B cell (primary cell): ENCODE results near the gene MON1B.

Experiments used
- CTCF ChIP-seq: fragments of 200-600 bp; IDR thresholded peaks from one replicate; pipeline ENCODE4 v1.8.0; 2022; ENCODE audit warnings: antibody characterized with exemption, mild to moderate bottlenecking
- EZH2 ChIP-seq: IDR thresholded peaks from 2 replicates; pipeline ENCODE4 v1.6.1; 2012; ENCODE audit warnings: borderline replicate concordance, low read depth, mild to moderate bottlenecking, moderate library complexity, low read length; ENCODE audit not compliant: insufficient read depth, poor library complexity, severe bottlenecking

DNA sequence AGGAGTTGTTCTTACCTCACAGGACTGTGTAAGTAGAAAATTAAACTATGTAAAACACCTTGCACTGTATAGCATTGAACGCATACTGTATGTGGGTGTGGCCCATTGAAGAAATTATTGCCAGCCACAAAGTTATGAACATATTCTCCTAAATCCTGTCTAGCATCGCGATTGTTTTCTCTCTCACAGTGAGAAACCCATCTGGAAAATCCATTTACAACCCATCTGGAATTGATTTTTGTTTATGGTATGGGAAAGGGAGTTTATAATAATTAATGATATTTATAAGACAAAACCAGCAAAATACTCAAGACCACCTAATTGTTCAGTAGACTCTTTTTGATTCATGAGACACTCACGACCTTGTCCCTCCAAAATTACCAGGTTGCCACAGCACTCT is 22.1 kb upstream of the MON1B start:
- TF ChIP-seq CTCF (no peak), EZH2 (no peak)
